CD8-positive, alpha-beta memory T cell (primary cell): ENCODE data around the gene HEATR5B. TPM values are rescaled to one million over a fixed set of nuclear protein-coding genes. Genes with fewer than 3 reads are reported as not detected.

Source experiments
- polyA plus RNA-seq: library from polyadenylated mRNA; unstranded; fragments of 300-500 nt; fragmentation: Illumina TruSeq; gene quantifications from one replicate; pipeline ENCODE4 v1.2.3, GENCODE V29; 2021
- total RNA-seq, 2 experiments: library from RNA; stranded (reverse); gene quantifications; one replicate each; pipeline ENCODE4 v1.2.3, GENCODE V29; 2021

HEATR5B gene
- total and polyA plus RNA-seq, 3 experiments from 2014 or later: 11.4 to 20.0 (median 18.2) TPM

Other genes starting within 250 kb of the HEATR5B start
- 10 to 100 TPM; 26.9 to 28.3 TPM for gene STRN, start 117.8 kb downstream of the HEATR5B start, total RNA-seq
- gene STRN, start 117.8 kb downstream of the HEATR5B start, polyA plus RNA-seq: 10.5 TPM
- gene GPATCH11, start 146 bp upstream of the HEATR5B start, total RNA-seq: 10 to 100 TPM; 17.8 to 20.2 TPM
- gene GPATCH11, start 146 bp upstream of the HEATR5B start, polyA plus RNA-seq: 9.0 TPM
- 10 to 100 TPM; 36.0 to 39.8 TPM for gene EIF2AK2, start 72.6 kb upstream of the HEATR5B start, total RNA-seq
- 42.6 TPM for gene EIF2AK2, start 72.6 kb upstream of the HEATR5B start, polyA plus RNA-seq
- gene SULT6B1, start 104.3 kb upstream of the HEATR5B start, total RNA-seq: not detected
- gene SULT6B1, start 104.3 kb upstream of the HEATR5B start, polyA plus RNA-seq: not detected
- gene CEBPZOS, start 112.1 kb upstream of the HEATR5B start, total RNA-seq: 10 to 100 TPM; 33.7 to 35.0 TPM
- 43.6 TPM for gene CEBPZOS, start 112.1 kb upstream of the HEATR5B start, polyA plus RNA-seq
- gene CEBPZ, start 147.2 kb upstream of the HEATR5B start, total RNA-seq: 100 to 1,000 TPM; 100 to 104 TPM
- gene CEBPZ, start 147.2 kb upstream of the HEATR5B start, polyA plus RNA-seq: 31.1 TPM
- 10 to 100 TPM; 20.3 to 20.4 TPM for gene NDUFAF7, start 147.3 kb upstream of the HEATR5B start, total RNA-seq
- gene NDUFAF7, start 147.3 kb upstream of the HEATR5B start, polyA plus RNA-seq: 6.8 TPM
- 10 to 100 TPM; 38.3 to 38.4 TPM for gene PRKD3, start 240.5 kb upstream of the HEATR5B start, total RNA-seq
- gene PRKD3, start 240.5 kb upstream of the HEATR5B start, polyA plus RNA-seq: 22.9 TPM